ENCODE measurements around the gene TMEM132D.

The TMEM132D gene

DNA sequence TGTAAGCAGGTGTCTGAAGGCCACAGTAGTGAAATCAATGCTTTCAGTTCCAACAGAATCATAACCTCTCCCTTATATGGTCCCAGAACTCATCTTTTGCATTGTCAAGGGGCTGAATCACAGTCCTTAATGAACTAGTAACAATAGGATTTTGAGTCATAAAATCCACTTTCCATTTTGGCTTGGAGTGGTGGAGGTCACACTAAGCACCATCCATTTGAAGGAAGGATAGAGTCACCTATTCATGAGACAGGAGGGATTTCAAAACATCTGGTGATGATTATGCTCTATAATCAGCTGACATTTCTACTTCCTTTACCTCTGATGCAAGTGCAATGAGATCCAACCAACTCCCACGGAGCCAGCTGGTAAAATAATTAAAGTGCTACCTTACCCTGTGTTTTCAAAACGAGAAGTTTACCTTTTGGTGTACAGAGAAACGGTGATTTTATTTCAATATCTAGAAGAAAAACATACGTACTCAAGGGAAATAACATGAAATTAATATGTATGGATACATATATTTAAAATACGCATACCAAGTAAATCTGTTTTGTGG lies 59.1 kb downstream of the TMEM132D start:
- H3K4me3 ChIP-seq (ENCODE audit: low read length), result no peak overlapping the region
- H3K27me3 ChIP-seq (ENCODE audit: insufficient read depth, low read length), result no peaks in the 10 kb centered on the region
- no peaks in the 10 kb centered on the region; the same call in 1 of the 2 replicates for H3K9me3 ChIP-seq (ENCODE audit: insufficient read depth, low read depth, low read length)
- no peaks in the 10 kb centered on the region for H3K36me3 ChIP-seq (ENCODE audit: insufficient read depth, low read depth, low read length)
- H3K9ac ChIP-seq (ENCODE audit: low read depth, low read length), result no peak overlapping the region
- no peak overlapping the region for H3K27ac ChIP-seq (ENCODE audit: low read length)
- no peaks in the 10 kb centered on the region for H3K4me1 ChIP-seq (ENCODE audit: insufficient read depth, low read length)

- Histone ChIP-seq H3K9ac (ENCODE audit: low read depth, low read length) (no peak overlapping the region), H3K9me3 (ENCODE audit: insufficient read depth, low read depth, low read length) (no peaks in the 10 kb centered on the region; the same call in 1 of the 2 replicates), H3K27me3 (ENCODE audit: insufficient read depth, low read length) (no peaks in the 10 kb centered on the region), H3K27ac (ENCODE audit: low read length) (no peak overlapping the region), H3K4me1 (ENCODE audit: insufficient read depth, low read length) (peaks cover 9% of the 10 kb centered on the region; the same call in 1 of the 2 replicates), H3K36me3 (ENCODE audit: insufficient read depth, low read depth, low read length) (no peaks in the 10 kb centered on the region), H3K4me3 (ENCODE audit: low read length) (no peak overlapping the region)
Measured at GRCh38 chr12:129841251-129841650, 62.6 kb downstream of the TMEM132D start.

DNA sequence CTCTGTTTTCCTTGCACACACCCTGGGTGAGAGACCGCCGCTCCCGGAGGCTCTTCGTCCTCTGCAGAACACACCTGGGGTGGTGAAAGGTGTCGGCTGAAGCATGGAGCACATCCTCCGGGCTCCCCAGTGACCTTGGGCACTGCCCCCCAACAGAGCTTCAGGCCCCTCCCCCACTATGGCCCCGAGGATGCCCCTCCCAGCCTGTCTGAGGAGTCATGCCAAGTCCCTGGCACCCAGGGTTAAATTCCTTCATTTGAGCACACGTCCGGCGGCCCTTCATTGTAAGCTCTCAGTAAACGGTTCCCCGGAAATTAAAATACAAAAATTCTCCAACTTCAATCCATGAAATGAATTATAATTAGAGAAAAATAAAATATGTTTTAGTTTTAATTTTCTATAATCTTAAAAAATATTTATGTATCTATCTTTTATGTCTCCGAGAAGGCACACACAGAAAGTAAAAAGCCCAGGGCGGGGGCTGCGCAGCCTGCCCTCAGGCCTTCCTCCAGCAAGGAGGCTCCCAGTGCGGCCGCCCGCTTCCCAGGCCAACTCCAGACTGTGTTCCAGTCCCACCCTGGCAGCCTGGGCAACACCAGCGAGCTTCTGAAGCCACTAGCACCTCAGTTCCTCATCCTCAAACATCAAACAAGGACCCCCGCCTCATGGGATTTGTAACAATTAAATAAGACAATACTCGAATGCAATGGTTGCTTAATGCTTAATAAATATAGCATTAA lies 63.5 kb downstream of the TMEM132D start:
- H3K36me3 ChIP-seq (ENCODE audit: insufficient read depth, low read depth, low read length), result no peaks in the 10 kb centered on the region
- H3K9me3 ChIP-seq (ENCODE audit: insufficient read depth, low read depth, low read length), result no peaks in the 10 kb centered on the region; the same call in 1 of the 2 replicates
- no peak overlapping the region for H3K27ac ChIP-seq (ENCODE audit: low read length)
- H3K27me3 ChIP-seq (ENCODE audit: insufficient read depth, low read length), result no peaks in the 10 kb centered on the region
- no peak overlapping the region for H3K9ac ChIP-seq (ENCODE audit: low read depth, low read length)
- no peak overlapping the region for H3K4me3 ChIP-seq (ENCODE audit: low read length)
- peaks cover 9% of the 10 kb centered on the region; the same call in 1 of the 2 replicates for H3K4me1 ChIP-seq (ENCODE audit: insufficient read depth, low read length)

GRCh38 chr12:129839679-129840078 lies 64.1 kb downstream of the TMEM132D start:
- Histone ChIP-seq H3K9me3 (ENCODE audit: insufficient read depth, low read depth, low read length) (no peaks in the 10 kb centered on the region; the same call in 1 of the 2 replicates), H3K4me3 (ENCODE audit: low read length) (no peak overlapping the region), H3K27ac (ENCODE audit: low read length) (no peak overlapping the region), H3K4me1 (ENCODE audit: insufficient read depth, low read length) (peaks cover 9% of the 10 kb centered on the region; the same call in 1 of the 2 replicates), H3K9ac (ENCODE audit: low read depth, low read length) (no peak overlapping the region), H3K27me3 (ENCODE audit: insufficient read depth, low read length) (no peaks in the 10 kb centered on the region), H3K36me3 (ENCODE audit: insufficient read depth, low read depth, low read length) (no peaks in the 10 kb centered on the region)

- no peak overlapping the region for H3K27ac ChIP-seq (ENCODE audit: low read length)
- no peaks in the 10 kb centered on the region for H3K36me3 ChIP-seq (ENCODE audit: insufficient read depth, low read depth, low read length)
- H3K4me3 ChIP-seq (ENCODE audit: low read length), result no peak overlapping the region
- H3K27me3 ChIP-seq (ENCODE audit: insufficient read depth, low read length), result no peaks in the 10 kb centered on the region
- no peaks in the 10 kb centered on the region for H3K9me3 ChIP-seq (ENCODE audit: insufficient read depth, low read depth, low read length)
- H3K4me1 ChIP-seq (ENCODE audit: insufficient read depth, low read length), result peaks cover 26% of the 10 kb centered on the region; the same call in 1 of the 2 replicates
- H3K9ac ChIP-seq (ENCODE audit: low read depth, low read length), result peak overlapping the region; percentile 47; the same call in 1 of the 2 replicates
Measured at GRCh38 chr12:129831294-129831693, 72.5 kb downstream of the TMEM132D start.

DNA sequence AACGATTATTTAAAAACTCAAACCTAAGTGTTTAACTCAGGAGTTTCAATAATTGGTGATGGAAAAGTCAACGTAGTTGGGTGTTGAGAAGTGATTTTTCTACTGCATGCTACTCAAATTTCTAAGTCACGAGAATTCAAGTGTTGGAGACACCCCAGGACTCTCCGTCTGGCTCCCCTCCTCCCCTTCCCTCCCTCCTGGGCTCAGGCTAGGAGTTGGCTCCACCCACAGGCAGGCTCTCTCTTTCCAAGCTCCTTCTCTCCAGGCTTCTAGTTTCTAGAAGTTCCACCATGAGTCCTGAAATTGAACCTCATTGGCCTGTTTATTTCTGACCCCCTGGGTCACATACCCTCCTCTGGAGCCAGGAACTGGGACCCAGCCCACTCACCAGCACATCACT lies 73.0 kb downstream of the TMEM132D start:
- no peak overlapping the region for H3K4me3 ChIP-seq (ENCODE audit: low read length)
- H3K27ac ChIP-seq (ENCODE audit: low read length), result no peak overlapping the region
- H3K4me1 ChIP-seq (ENCODE audit: insufficient read depth, low read length), result peaks cover 26% of the 10 kb centered on the region; the same call in 1 of the 2 replicates
- no peaks in the 10 kb centered on the region for H3K36me3 ChIP-seq (ENCODE audit: insufficient read depth, low read depth, low read length)
- no peaks in the 10 kb centered on the region for H3K9me3 ChIP-seq (ENCODE audit: insufficient read depth, low read depth, low read length)
- peak overlapping the region; percentile 47; the same call in 1 of the 2 replicates for H3K9ac ChIP-seq (ENCODE audit: low read depth, low read length)
- no peaks in the 10 kb centered on the region for H3K27me3 ChIP-seq (ENCODE audit: insufficient read depth, low read length)

DNA sequence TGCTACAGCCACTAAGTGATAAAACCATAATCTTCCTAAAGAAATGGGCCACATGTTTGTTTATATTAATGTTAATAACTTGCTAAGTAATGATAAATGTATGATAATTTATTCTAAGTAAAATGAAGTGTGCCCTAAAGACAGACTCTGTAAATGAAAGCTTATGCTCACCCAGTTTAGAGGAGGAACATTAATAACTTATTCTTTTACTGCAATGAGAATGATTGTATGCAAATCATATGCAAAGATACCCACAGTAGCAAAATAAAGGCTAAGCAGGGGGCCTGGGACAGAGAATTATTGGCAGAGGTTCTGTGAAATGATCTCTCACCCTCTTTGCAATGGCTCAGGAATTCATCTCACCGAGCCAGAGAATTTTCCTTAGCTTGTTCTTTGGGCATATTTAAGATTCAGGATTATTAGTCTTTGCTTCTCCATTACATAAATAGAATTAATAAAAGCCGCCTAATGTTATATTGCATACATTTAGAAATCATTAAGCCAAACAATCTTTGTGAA lies 75.9 kb downstream of the TMEM132D start:
- Histone ChIP-seq H3K4me3 (ENCODE audit: low read length) (peak overlapping the region; percentile 13; the same call in 1 of the 2 replicates), H3K9me3 (ENCODE audit: insufficient read depth, low read depth, low read length) (no peaks in the 10 kb centered on the region; the same call in 1 of the 2 replicates), H3K9ac (ENCODE audit: low read depth, low read length) (no peak overlapping the region), H3K4me1 (ENCODE audit: insufficient read depth, low read length) (peaks cover 26% of the 10 kb centered on the region; the same call in 1 of the 2 replicates), H3K27me3 (ENCODE audit: insufficient read depth, low read length) (no peaks in the 10 kb centered on the region), H3K36me3 (ENCODE audit: insufficient read depth, low read depth, low read length) (no peaks in the 10 kb centered on the region), H3K27ac (ENCODE audit: low read length) (no peak overlapping the region)

DNA sequence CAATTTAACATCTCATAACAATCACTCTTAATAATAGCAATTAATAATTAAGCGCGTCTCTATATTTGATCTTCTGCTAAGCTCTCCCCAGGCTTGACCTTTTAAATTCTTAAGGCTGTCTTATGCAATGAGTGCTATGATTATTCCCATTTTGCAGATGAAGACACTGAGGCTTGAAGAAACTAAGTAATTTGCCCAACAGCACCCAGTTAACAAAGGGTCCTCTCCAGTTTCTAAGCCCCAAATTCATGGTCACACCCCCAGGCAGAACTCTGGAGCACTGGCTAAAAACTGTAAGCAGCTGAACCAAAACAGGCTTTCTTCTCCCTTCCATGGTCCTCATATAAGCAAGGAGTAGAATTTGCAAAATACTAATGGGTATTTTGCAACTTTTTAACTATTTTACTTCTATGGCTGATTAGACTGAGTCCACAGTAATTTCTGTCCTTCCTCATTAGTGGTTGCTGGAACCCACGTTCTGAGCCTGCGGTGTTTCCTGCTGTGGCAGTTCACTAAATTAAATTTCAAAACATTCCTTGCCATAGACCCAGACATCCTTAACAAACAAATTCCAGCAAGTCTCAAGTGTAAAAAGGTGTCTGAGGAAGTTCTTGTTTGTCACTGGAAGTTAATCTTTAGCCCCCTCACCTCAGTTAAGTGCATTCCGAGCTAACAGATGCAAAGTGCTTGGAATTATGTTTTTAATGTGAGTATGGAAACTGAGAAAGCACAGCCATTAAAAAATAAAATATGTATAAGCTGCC lies 76.5 kb downstream of the TMEM132D start:
- peaks cover 26% of the 10 kb centered on the region; the same call in 1 of the 2 replicates for H3K4me1 ChIP-seq (ENCODE audit: insufficient read depth, low read length)
- H3K36me3 ChIP-seq (ENCODE audit: insufficient read depth, low read depth, low read length), result no peaks in the 10 kb centered on the region
- H3K27me3 ChIP-seq (ENCODE audit: insufficient read depth, low read length), result no peaks in the 10 kb centered on the region
- H3K9ac ChIP-seq (ENCODE audit: low read depth, low read length), result no peak overlapping the region; the same call in 1 of the 2 replicates
- peak overlapping the region; percentile 14; the same call in 1 of the 2 replicates for H3K4me3 ChIP-seq (ENCODE audit: low read length)
- H3K9me3 ChIP-seq (ENCODE audit: insufficient read depth, low read depth, low read length), result no peaks in the 10 kb centered on the region; the same call in 1 of the 2 replicates
- peak overlapping the region; percentile 17 for H3K27ac ChIP-seq (ENCODE audit: low read length)

GRCh38 chr12:129826273-129826672 lies 77.6 kb downstream of the TMEM132D start:
- Histone ChIP-seq H3K4me1 (ENCODE audit: insufficient read depth, low read length) (peaks cover 24% of the 10 kb centered on the region; the same call in 1 of the 2 replicates), H3K9me3 (ENCODE audit: insufficient read depth, low read depth, low read length) (no peaks in the 10 kb centered on the region; the same call in 1 of the 2 replicates), H3K27ac (ENCODE audit: low read length) (no peak overlapping the region), H3K27me3 (ENCODE audit: insufficient read depth, low read length) (no peaks in the 10 kb centered on the region), H3K9ac (ENCODE audit: low read depth, low read length) (no peak overlapping the region), H3K36me3 (ENCODE audit: insufficient read depth, low read depth, low read length) (no peaks in the 10 kb centered on the region), H3K4me3 (ENCODE audit: low read length) (no peak overlapping the region)

GRCh38 chr12:129825316-129825715 lies 78.5 kb downstream of the TMEM132D start:
- H3K9me3 ChIP-seq (ENCODE audit: insufficient read depth, low read depth, low read length), result no peaks in the 10 kb centered on the region; the same call in 1 of the 2 replicates
- no peaks in the 10 kb centered on the region for H3K27me3 ChIP-seq (ENCODE audit: insufficient read depth, low read length)
- no peaks in the 10 kb centered on the region for H3K36me3 ChIP-seq (ENCODE audit: insufficient read depth, low read depth, low read length)

DNA sequence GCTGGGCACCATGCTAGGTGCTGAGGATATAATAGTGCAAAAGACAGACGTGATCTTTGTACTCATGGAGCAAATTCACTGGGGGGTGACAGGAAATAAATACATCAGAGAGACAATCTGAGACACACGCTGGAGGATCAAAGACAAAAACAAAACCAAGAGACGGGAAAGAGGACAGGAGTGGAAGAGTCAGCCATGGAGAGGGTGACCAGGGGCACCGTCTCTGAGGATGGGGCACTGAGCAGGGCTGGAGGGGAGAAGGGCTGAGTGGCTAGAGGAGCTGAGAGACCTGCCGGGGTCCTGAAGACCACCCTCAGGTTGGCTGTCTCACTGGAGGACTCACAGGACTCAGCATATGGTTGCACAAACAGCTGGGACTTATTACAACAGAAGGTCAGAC lies 81.9 kb downstream of the TMEM132D start:
- no peaks in the 10 kb centered on the region for H3K27me3 ChIP-seq (ENCODE audit: insufficient read depth, low read length)
- no peak overlapping the region for H3K9ac ChIP-seq (ENCODE audit: low read depth, low read length)
- H3K36me3 ChIP-seq (ENCODE audit: insufficient read depth, low read depth, low read length), result no peaks in the 10 kb centered on the region
- no peak overlapping the region for H3K27ac ChIP-seq (ENCODE audit: low read length)
- H3K4me3 ChIP-seq (ENCODE audit: low read length), result no peak overlapping the region
- no peaks in the 10 kb centered on the region; the same call in 1 of the 2 replicates for H3K9me3 ChIP-seq (ENCODE audit: insufficient read depth, low read depth, low read length)
- H3K4me1 ChIP-seq (ENCODE audit: insufficient read depth, low read length), result peaks cover 5% of the 10 kb centered on the region; the same call in 1 of the 2 replicates

More at GRCh38 chr12:129825316-129825715, 78.5 kb downstream of the TMEM132D start:
- Histone ChIP-seq H3K27ac (ENCODE audit: low read length) (no peak overlapping the region), H3K9ac (ENCODE audit: low read depth, low read length) (no peak overlapping the region), H3K4me3 (ENCODE audit: low read length) (no peak overlapping the region), H3K4me1 (ENCODE audit: insufficient read depth, low read length) (peaks cover 15% of the 10 kb centered on the region; the same call in 1 of the 2 replicates)
